H1 (cell line): ENCODE measurements around the gene OR51E1. TPM values are rescaled to one million over a fixed set of nuclear protein-coding genes. Genes with fewer than 3 reads are reported as not detected.
A peak's percentile ranks its signal among the peaks of the same experiment; 100 is the strongest.

Experiments used
- CTCF ChIA-PET: fragments of 300-600 bp; sonication (Branson Sonifier 250); formaldehyde crosslinking; loops from one replicate; lab custom pipeline; 2021; ENCODE audit not compliant: partially characterized antibody; lab: Charles Lee
- POLR2A ChIA-PET: fragments of 300-600 bp; sonication (Branson Sonifier 250); formaldehyde crosslinking; loops from one replicate; lab custom pipeline; 2021; ENCODE audit warnings: inconsistent platforms; ENCODE audit not compliant: partially characterized antibody; lab: Charles Lee
- DNase-seq, 2 experiments: peaks; one replicate each; pipeline versions ENCODE4 v3.0.0 to v3.0.0-alpha.2; 2010 to 2022; ENCODE audit warnings: low spot score in 2 of 2, low read depth in 1 of 2, mixed read lengths in 1 of 2
- FAIRE-seq: peaks from 2 replicates; lab custom pipeline; 2011; peaks lifted over from hg19 to GRCh38; lab: Jason Lieb, UNC
- H2AFZ ChIP-seq: 2 replicates; pipeline ENCODE4 v1.8.1; 2012; ENCODE audit warnings: low read length, inconsistent platforms
- H2AK5ac ChIP-seq: 2 replicates; pipeline ENCODE4 v1.6.1; 2013; ENCODE audit warnings: low read depth, low read length
- H2BK120ac ChIP-seq: replicated peaks from 2 replicates; pipeline ENCODE3; 2013; ENCODE audit warnings: low read depth, low read length, inconsistent platforms
- H2BK12ac ChIP-seq: 2 replicates; pipeline ENCODE4 v1.6.1; 2013; ENCODE audit warnings: low read depth, low read length
- H2BK15ac ChIP-seq: 2 replicates; pipeline ENCODE4 v1.6.1; 2013; ENCODE audit warnings: low read length
- H2BK20ac ChIP-seq: 2 replicates; pipeline ENCODE4 v1.6.1; 2013; ENCODE audit warnings: low read length
- H2BK5ac ChIP-seq: 2 replicates; pipeline ENCODE4 v1.6.1; 2013; ENCODE audit warnings: low read depth, low read length
- H3K14ac ChIP-seq: 2 replicates; pipeline ENCODE4 v1.6.1; 2013; ENCODE audit warnings: inconsistent platforms; ENCODE audit not compliant: insufficient read length
- H3K18ac ChIP-seq: 2 replicates; pipeline ENCODE4 v1.6.1; 2013; ENCODE audit warnings: low read length; ENCODE audit errors: extremely low read depth
- H3K23ac ChIP-seq: 2 replicates; pipeline ENCODE4 v1.6.1; 2013; ENCODE audit warnings: inconsistent platforms; ENCODE audit not compliant: insufficient read length
- H3K23me2 ChIP-seq: 2 replicates; pipeline ENCODE4 v1.6.1; 2013; ENCODE audit warnings: low read depth, low read length
- H3K27ac ChIP-seq: 2 replicates; pipeline ENCODE4 v1.6.1; 2011; ENCODE audit warnings: low read depth, low read length, inconsistent platforms
- H3K27me3 ChIP-seq, 4 experiments: replicated peaks in 1 of 4; 1 replicate in 1 of 4; 2 replicates in 3 of 4; pipeline versions ENCODE4 v1.6.1 to v1.8.1; 2011 to 2013; ENCODE audit warnings: low read length in 3 of 4, mild to moderate bottlenecking in 3 of 4, inconsistent platforms in 2 of 4, mixed read lengths in 2 of 4, moderate library complexity in 1 of 4; ENCODE audit not compliant: control insufficient read depth in 3 of 4, insufficient read depth in 3 of 4; ENCODE audit errors: extremely low read depth in 1 of 4
- H3K36me3 ChIP-seq, 4 experiments: 2 replicates each; pipeline versions ENCODE4 v1.6.1 to v1.8.1; 2011 to 2013; ENCODE audit warnings: mild to moderate bottlenecking in 4 of 4, low read length in 3 of 4, moderate library complexity in 2 of 4, control low read depth in 1 of 4, inconsistent platforms in 1 of 4; ENCODE audit not compliant: insufficient read depth in 4 of 4, control insufficient read depth in 2 of 4
- H3K4ac ChIP-seq: replicated peaks from 2 replicates; pipeline ENCODE3; 2013; ENCODE audit warnings: low read length, low read depth, mixed read lengths, inconsistent platforms; ENCODE audit not compliant: insufficient read length
- H3K4me1 ChIP-seq, 4 experiments: replicated peaks in 1 of 4; 1 replicate in 1 of 4; 2 replicates in 3 of 4; pipeline versions ENCODE4 v1.6.1 to v1.8.1; 2011 to 2013; ENCODE audit warnings: low read length in 3 of 4, inconsistent platforms in 2 of 4, mixed read lengths in 1 of 4; ENCODE audit not compliant: insufficient read depth in 4 of 4, control insufficient read depth in 3 of 4
- H3K4me2 ChIP-seq, 2 experiments: 2 replicates each; pipeline versions ENCODE4 v1.6.1 to v1.8.1; 2011 to 2013; ENCODE audit warnings: low read depth in 2 of 2, low read length in 2 of 2, control low read depth in 1 of 2, inconsistent platforms in 1 of 2, mild to moderate bottlenecking in 1 of 2; ENCODE audit not compliant: insufficient read depth in 1 of 2
- H3K4me3 ChIP-seq, 4 experiments: fragments of 200-600, 300-600 bp in 1 of 4; sonication (generic), shearing (Covaris generic), sonication (Bioruptor Twin) in 1 of 4; 2 replicates each; pipeline versions ENCODE4 v1.5.1 to v1.8.1; 2011 to 2016; ENCODE audit warnings: low read length in 4 of 4, low read depth in 3 of 4, control low read depth in 2 of 4, inconsistent platforms in 2 of 4, mild to moderate bottlenecking in 2 of 4, mixed read lengths in 1 of 4, moderate library complexity in 1 of 4; ENCODE audit not compliant: insufficient read depth in 2 of 4; ENCODE audit errors: extremely low read depth in 1 of 4
- H3K56ac ChIP-seq: replicated peaks from 2 replicates; pipeline ENCODE3; 2013; ENCODE audit warnings: low read depth, mild to moderate bottlenecking, mixed read lengths, low read length, inconsistent platforms; ENCODE audit not compliant: insufficient read length
- H3K79me1 ChIP-seq: 2 replicates; pipeline ENCODE4 v1.6.1; 2013; ENCODE audit warnings: low read depth, low read length, control low read depth
- H3K79me2 ChIP-seq, 2 experiments: 2 replicates each; pipeline versions ENCODE4 v1.6.1 to v1.8.1; 2012 to 2013; ENCODE audit warnings: low read length in 2 of 2, mild to moderate bottlenecking in 2 of 2, inconsistent platforms in 1 of 2; ENCODE audit not compliant: insufficient read depth in 2 of 2, control insufficient read depth in 1 of 2
- H3K9ac ChIP-seq, 4 experiments: replicated peaks in 1 of 4; 1 replicate in 1 of 4; 2 replicates in 3 of 4; pipeline versions ENCODE4 v1.6.1 to v1.8.1; 2011 to 2013; ENCODE audit warnings: low read depth in 3 of 4, low read length in 3 of 4, control low read depth in 2 of 4, mild to moderate bottlenecking in 2 of 4, moderate library complexity in 2 of 4, inconsistent platforms in 1 of 4; ENCODE audit errors: extremely low read depth in 1 of 4
- H3K9me3 ChIP-seq, 2 experiments: 2 replicates each; pipeline versions ENCODE4 v1.6.1 to v1.8.1; 2012 to 2013; ENCODE audit warnings: mild to moderate bottlenecking in 2 of 2, moderate library complexity in 2 of 2, control low read depth in 1 of 2, inconsistent platforms in 1 of 2, low read depth in 1 of 2, low read length in 1 of 2, mixed read lengths in 1 of 2; ENCODE audit not compliant: insufficient read depth in 2 of 2
- H4K20me1 ChIP-seq, 2 experiments: replicated peaks in 1 of 2; 2 replicates each; pipeline versions ENCODE3 to v1.8.1; 2011 to 2013; ENCODE audit warnings: inconsistent platforms in 2 of 2, low read length in 2 of 2, mild to moderate bottlenecking in 1 of 2; ENCODE audit not compliant: insufficient read depth in 2 of 2, control insufficient read depth in 1 of 2
- H4K5ac ChIP-seq: 2 replicates; pipeline ENCODE4 v1.6.1; 2013; ENCODE audit warnings: low read length, low read depth, mixed read lengths, inconsistent platforms; ENCODE audit not compliant: insufficient read length
- H4K8ac ChIP-seq: 2 replicates; pipeline ENCODE4 v1.8.0; 2013; ENCODE audit warnings: mild to moderate bottlenecking, moderate library complexity, low read length, inconsistent platforms; ENCODE audit not compliant: insufficient read depth; ENCODE audit errors: extremely low read depth
- H4K91ac ChIP-seq: replicated peaks from 2 replicates; pipeline ENCODE3; 2013; ENCODE audit warnings: low read length, mixed read lengths, inconsistent platforms; ENCODE audit not compliant: insufficient read length
- CTCF ChIP-seq, 3 experiments: IDR thresholded peaks; 1 replicate in 2 of 3; 2 replicates in 1 of 3; pipeline versions ENCODE4 v1.5.1 to v1.6.1; 2011; ENCODE audit warnings: low read length in 3 of 3, mild to moderate bottlenecking in 3 of 3, inconsistent platforms in 2 of 3, low read depth in 1 of 3, moderate library complexity in 1 of 3; ENCODE audit not compliant: insufficient read depth in 1 of 3; ENCODE audit errors: control extremely low read depth in 1 of 3
- PHF8 ChIP-seq: fragments of 200-600 bp; sonication (generic); conservative IDR thresholded peaks from 2 replicates; pipeline ENCODE4 v1.7.1; 2012; ENCODE audit warnings: low read depth, mild to moderate bottlenecking, inconsistent platforms, low read length, moderate library complexity
- RAD21 ChIP-seq, 2 experiments: IDR thresholded peaks in 1 of 2; conservative IDR thresholded peaks in 1 of 2; 2 replicates each; pipeline ENCODE4 v1.6.1; 2011; ENCODE audit warnings: low read depth in 2 of 2, low read length in 2 of 2, improper control_type of control experiment in 1 of 2, inconsistent platforms in 1 of 2, mild to moderate bottlenecking in 1 of 2, moderate library complexity in 1 of 2
- WGBS, 2 experiments: shearing (Covaris generic) in 1 of 2; methylation state at CpG; one replicate each; pipeline versions ENCODE4 v1.1.6 to v1.1.7; 2013 to 2015; ENCODE audit warnings: low lambda C conversion rate in 2 of 2, mixed read lengths in 2 of 2, inconsistent platforms in 1 of 2, low coverage in 1 of 2, missing lambda C conversion rate in 1 of 2; ENCODE audit not compliant: insufficient replicate concordance in 2 of 2, insufficient coverage in 1 of 2, insufficient read length in 1 of 2; ENCODE audit errors: extremely low coverage in 1 of 2, missing lambda C conversion rate in 1 of 2; 5-methylcytosine and 5-hydroxymethylcytosine counted together
- polyA plus RNA-seq, 7 experiments: library from polyadenylated mRNA; depleted of rRNA in 3 of 7; stranded (reverse) in 5 of 7; unstranded in 2 of 7; fragments of >200 nt in 5 of 7; fragments of 200-250 nt in 2 of 7; gene quantifications; 1 replicate in 5 of 7; 2 replicates in 1 of 7; 4 replicates in 1 of 7; pipeline versions ENCODE4 v1.2.1 to v1.2.3, GENCODE V29; 2011 to 2013; ENCODE audit warnings: missing spikeins in 2 of 7, mixed read lengths in 2 of 7
- total RNA-seq: library from RNA; stranded (reverse); fragmentation: NEBNext Ultra II Directional; extraction: Animal tissue kit (Norgen Biotek cat#: 25700); gene quantifications from 2 replicates; pipeline ENCODE4 v1.2.1, GENCODE V29; 2021

OR51E1 gene
- total and polyA plus RNA-seq, 2 of the 8 experiments (the other 6 are each of a cell fraction or from before 2014, with no cell fraction given): not detected

GRCh38 chr11:4626207-4627099, 17.3 kb upstream of the OR51E1 start:
- Histone ChIP-seq H3K27me3 (no peaks in the 10 kb centered on the region), H3K4me2 (no peak overlapping the region), H3K27ac (no peak overlapping the region), H2BK20ac (no peak overlapping the region), H3K56ac (no peak overlapping the region), H2AK5ac (no peak overlapping the region), H4K5ac (no peak overlapping the region), H3K4ac (no peak overlapping the region), H3K79me1 (no peaks in the 10 kb centered on the region), H3K14ac (no peak overlapping the region), H3K79me2 (no peaks in the 10 kb centered on the region), H4K8ac (no peak overlapping the region), H3K23ac (no peak overlapping the region), H3K9me3 (no peaks in the 10 kb centered on the region), H2BK15ac (no peak overlapping the region)
- CTCF ChIA-PET: interaction anchor here (0.7 to 6.1 kb wide), 24 partner anchors 12 to 1269 kb away, joined by 3 to 58 read pairs (median 4); partner anchors contain the start of genes OR51D1 and TRIM68
- peak; percentile 93 for FAIRE-seq
- no peak for TF ChIP-seq PHF8
- peak; percentile 4 to 81 (median 65) for TF ChIP-seq CTCF (IDR thresholded peaks at IDR 0.05; ENCODE audit: control extremely low read depth in 1 of 3, insufficient read depth in 1 of 3, low read depth in 1 of 3, low read length in 3 of 3)
- peak; percentile 93 for TF ChIP-seq RAD21 (IDR thresholded peaks at IDR 0.05 in 1 of 2, conservative IDR thresholded peaks at IDR 0.05 in 1 of 2; ENCODE audit: low read depth in 2 of 2, low read length in 2 of 2)
- TF ChIP-seq, all 59 proteins: peak for 2
- POLR2A ChIA-PET: no interaction called here
- Histone ChIP-seq H4K91ac (no peak overlapping the region), H2BK120ac (no peak overlapping the region), H3K4me1 (no peaks in the 10 kb centered on the region), H3K4me3 (no peak overlapping the region), H3K9ac (peak overlapping the region in 2 of 4 experiments; percentile 8 to 28; a peak in 2 of 7 replicates), H3K18ac (no peak overlapping the region), H2AFZ (peak overlapping the region; percentile 93; the same call in 1 of the 2 replicates), H4K20me1 (no peaks in the 10 kb centered on the region), H3K23me2 (no peaks in the 10 kb centered on the region), H2BK12ac (no peak overlapping the region), H2BK5ac (no peak overlapping the region), H3K36me3 (no peaks in the 10 kb centered on the region)
- WGBS, 2 experiments: 50% methylated on average over 15 of the region's 15 CpGs; no CpG with 5 or more reads in 1 of the 2 experiments
- peak in 1 of 2 experiments; percentile 84 for DNase-seq
